Type B pancreatic cell (in vitro differentiated cells): ENCODE measurements around the gene IKZF4. TPM values are rescaled to one million over a fixed set of nuclear protein-coding genes. Genes with fewer than 3 reads are reported as not detected.
A peak's percentile ranks its signal among the peaks of the same experiment; 100 is the strongest.

Source experiments
- DNase-seq: peaks from one replicate; pipeline ENCODE4 v3.0.0; 2021; ENCODE audit warnings: mixed read lengths; ENCODE audit not compliant: unreplicated experiment; ENCODE audit errors: extremely low spot score
- H3K27ac Mint-ChIP-seq: 2 replicates; pipeline ENCODE4 v1.8.0; 2021; ENCODE audit warnings: mild to moderate bottlenecking, mixed read lengths
- H3K27me3 Mint-ChIP-seq: 2 replicates; pipeline ENCODE4 v1.8.0; 2021; ENCODE audit warnings: mixed read lengths
- H3K36me3 Mint-ChIP-seq: 2 replicates; pipeline ENCODE4 v1.8.0; 2021; ENCODE audit warnings: mixed read lengths
- H3K4me1 Mint-ChIP-seq: one replicate; pipeline ENCODE4 v1.8.0; 2021; ENCODE audit warnings: mixed read lengths; ENCODE audit not compliant: unreplicated experiment
- H3K4me3 Mint-ChIP-seq: 2 replicates; pipeline ENCODE4 v1.8.0; 2021; ENCODE audit warnings: mild to moderate bottlenecking, mixed read lengths
- H3K9me3 Mint-ChIP-seq: 2 replicates; pipeline ENCODE4 v1.8.0; 2021; ENCODE audit warnings: mixed read lengths
- CTCF ChIP-seq: fragments of 200-600 bp; sonication (generic); conservative IDR thresholded peaks from 2 replicates; pipeline ENCODE4 v1.5.0; 2021; ENCODE audit warnings: antibody characterized with exemption, mild to moderate bottlenecking
- total RNA-seq: library from RNA; stranded (reverse); gene quantifications from 2 replicates; pipeline ENCODE4 v1.2.1, GENCODE V29; 2021; ENCODE audit warnings: low replicate concordance

The IKZF4 gene
- total RNA-seq, 1 donor from 2014 or later: 21.0 TPM

- H3K27ac Mint-ChIP-seq: peak overlapping the region; percentile 96
- peak overlapping the region; percentile 94 for H3K4me3 Mint-ChIP-seq
- H3K36me3 Mint-ChIP-seq: peaks cover 5% of the 10 kb centered on the region
- peaks cover 48% of the 10 kb centered on the region for H3K27me3 Mint-ChIP-seq
- no peak for DNase-seq
- peaks cover 4% of the 10 kb centered on the region for H3K4me1 Mint-ChIP-seq
- H3K9me3 Mint-ChIP-seq: no peaks in the 10 kb centered on the region
- TF ChIP-seq CTCF: no peak
These were observed 59.8 kb downstream of the IKZF4 start for GRCh38 chr12:56080556-56081138.

GRCh38 chr12:56081393-56082347 is 60.8 kb downstream of the IKZF4 start:
- peak overlapping the region; percentile 94 for H3K4me3 Mint-ChIP-seq
- no peak for DNase-seq
- peaks cover 10% of the 10 kb centered on the region for H3K4me1 Mint-ChIP-seq
- H3K27ac Mint-ChIP-seq: peak overlapping the region; percentile 96
- H3K9me3 Mint-ChIP-seq: no peaks in the 10 kb centered on the region
- peaks cover 10% of the 10 kb centered on the region for H3K36me3 Mint-ChIP-seq
- peaks cover 48% of the 10 kb centered on the region for H3K27me3 Mint-ChIP-seq
- TF ChIP-seq CTCF: no peak

GRCh38 chr12:56082382-56082781 is 61.5 kb downstream of the IKZF4 start:
- Mint-ChIP-seq H3K9me3 (no peaks in the 10 kb centered on the region), H3K4me1 (peaks cover 10% of the 10 kb centered on the region), H3K27me3 (peaks cover 48% of the 10 kb centered on the region), H3K27ac (peak overlapping the region; percentile 96), H3K36me3 (peaks cover 10% of the 10 kb centered on the region), H3K4me3 (peak overlapping the region; percentile 94)
- no peak for TF ChIP-seq CTCF
- no peak for DNase-seq

GRCh38 chr12:56082967-56083366 is 62.1 kb downstream of the IKZF4 start:
- Mint-ChIP-seq H3K27ac (peak overlapping the region; percentile 96), H3K4me3 (peak overlapping the region; percentile 45), H3K4me1 (peaks cover 10% of the 10 kb centered on the region), H3K9me3 (no peaks in the 10 kb centered on the region), H3K36me3 (peaks cover 14% of the 10 kb centered on the region), H3K27me3 (peaks cover 48% of the 10 kb centered on the region)
- DNase-seq: no peak
- no peak for TF ChIP-seq CTCF

GRCh38 chr12:56084958-56085543 is 64.2 kb downstream of the IKZF4 start:
- H3K4me1 Mint-ChIP-seq: peaks cover 6% of the 10 kb centered on the region
- peaks cover 14% of the 10 kb centered on the region for H3K36me3 Mint-ChIP-seq
- peaks cover 38% of the 10 kb centered on the region for H3K27me3 Mint-ChIP-seq
- TF ChIP-seq CTCF: peak; percentile 52
- H3K9me3 Mint-ChIP-seq: no peaks in the 10 kb centered on the region
- no peak overlapping the region for H3K4me3 Mint-ChIP-seq
- H3K27ac Mint-ChIP-seq: peak overlapping the region; percentile 72
- DNase-seq: no peak
